AG10803 (cell line): ENCODE measurements around the gene TCEA2.
A peak's percentile ranks its signal among the peaks of the same experiment; 100 is the strongest.

ENCODE experiments used
- DNase-seq: peaks from one replicate; pipeline ENCODE4 v3.0.0; 2010; ENCODE audit warnings: low read depth
- H3K4me3 ChIP-seq: 2 replicates; pipeline ENCODE4 v1.5.1; 2011; ENCODE audit warnings: mild to moderate bottlenecking, low read length, control low read depth
- CTCF ChIP-seq: conservative IDR thresholded peaks from 2 replicates; pipeline ENCODE4 v1.5.1; 2011; ENCODE audit warnings: mild to moderate bottlenecking, low read length, control low read depth, inconsistent platforms

Gene TCEA2

GRCh38 chr20:64065062-64065973 is 2.3 kb downstream of the TCEA2 start:
- no peak overlapping the region for H3K4me3 ChIP-seq
- no peak for TF ChIP-seq CTCF
- DNase-seq: no peak

GRCh38 chr20:64065974-64066343 is 3.0 kb downstream of the TCEA2 start:
- no peak overlapping the region for H3K4me3 ChIP-seq
- peak; percentile 87 for DNase-seq
- no peak for TF ChIP-seq CTCF

GRCh38 chr20:64067005-64067632 is 4.1 kb downstream of the TCEA2 start:
- H3K4me3 ChIP-seq: no peak overlapping the region
- no peak for TF ChIP-seq CTCF
- no peak for DNase-seq

- H3K4me3 ChIP-seq: no peak overlapping the region
- no peak for TF ChIP-seq CTCF
- no peak for DNase-seq
Observed at GRCh38 chr20:64067733-64068307, 4.8 kb downstream of the TCEA2 start.

GRCh38 chr20:64068386-64069208 is 5.6 kb downstream of the TCEA2 start:
- no peak overlapping the region for H3K4me3 ChIP-seq

GRCh38 chr20:64069209-64069613 is 6.2 kb downstream of the TCEA2 start:
- DNase-seq: no peak
- no peak overlapping the region for H3K4me3 ChIP-seq
- no peak for TF ChIP-seq CTCF

More at GRCh38 chr20:64068386-64069208, 5.6 kb downstream of the TCEA2 start:
- no peak for DNase-seq
- TF ChIP-seq CTCF: no peak
